Mesodermal cell (in vitro differentiated cells): Measurements from ENCODE around the gene LIPM.
"Not testable (repeated sequence)": the region's sequence is repeated elsewhere in the genome, so short reads cannot be mapped to it uniquely, and the experiment has no call there.

Experiments used
- H3K27ac ChIP-seq: 2 replicates; pipeline ENCODE4 v1.7.0; 2013; ENCODE audit warnings: mild to moderate bottlenecking, low read depth, low read length, moderate library complexity; ENCODE audit not compliant: severe bottlenecking
- H3K36me3 ChIP-seq: 2 replicates; pipeline ENCODE4 v1.7.1; 2013; ENCODE audit warnings: mild to moderate bottlenecking, low read length, moderate library complexity; ENCODE audit not compliant: control insufficient read depth, insufficient read depth
- H3K4me1 ChIP-seq: one replicate; pipeline ENCODE4 v1.7.1; 2013; ENCODE audit warnings: mild to moderate bottlenecking, low read length; ENCODE audit not compliant: insufficient read depth, control insufficient read depth, poor library complexity, severe bottlenecking
- H3K4me3 ChIP-seq: 2 replicates; pipeline ENCODE4 v1.7.0; 2013; ENCODE audit warnings: low read length, control low read depth, mild to moderate bottlenecking; ENCODE audit not compliant: insufficient read depth, poor library complexity, severe bottlenecking; ENCODE audit errors: extremely low read depth
- H3K9me3 ChIP-seq: 2 replicates; pipeline ENCODE4 v1.7.1; 2013; ENCODE audit warnings: mild to moderate bottlenecking, low read length, moderate library complexity; ENCODE audit not compliant: control insufficient read depth
- WGBS, 2 experiments: methylation state at CpG; one replicate each; pipeline ENCODE4 v1.1.5; 2013; ENCODE audit warnings: missing lambda C conversion rate in 2 of 2; ENCODE audit not compliant: insufficient coverage in 2 of 2; 5-methylcytosine and 5-hydroxymethylcytosine counted together

LIPM gene

GRCh38 chr10:88828310-88828709 is 25.8 kb downstream of the LIPM start:
- Histone ChIP-seq H3K9me3 (no peaks in the 10 kb centered on the region), H3K36me3 (no peaks in the 10 kb centered on the region), H3K27ac (no peak overlapping the region), H3K4me1 (no peaks in the 10 kb centered on the region), H3K4me3 (no peak overlapping the region)
- whole genome bisulfite sequencing, 2 experiments, result no CpG with 5 or more reads among the region's 1 CpG

GRCh38 chr10:88830643-88831268 is 28.2 kb downstream of the LIPM start:
- H3K4me3 ChIP-seq, result no peak overlapping the region
- H3K9me3 ChIP-seq, result no peaks in the 10 kb centered on the region
- H3K36me3 ChIP-seq, result no peaks in the 10 kb centered on the region
- H3K4me1 ChIP-seq, result no peaks in the 10 kb centered on the region
- no peak overlapping the region for H3K27ac ChIP-seq
- WGBS, 2 experiments, result 79 to 93% methylated on average over 5 to 7 of the region's 9 CpGs

GRCh38 chr10:88831709-88832108 is 29.2 kb downstream of the LIPM start:
- WGBS, 2 experiments, result 49 to 72% methylated on average over 4 to 6 of the region's 8 CpGs
- H3K4me1 ChIP-seq, result no peaks in the 10 kb centered on the region
- H3K27ac ChIP-seq, result no peak overlapping the region
- H3K9me3 ChIP-seq, result no peaks in the 10 kb centered on the region
- H3K36me3 ChIP-seq, result no peaks in the 10 kb centered on the region
- no peak overlapping the region for H3K4me3 ChIP-seq

DNA sequence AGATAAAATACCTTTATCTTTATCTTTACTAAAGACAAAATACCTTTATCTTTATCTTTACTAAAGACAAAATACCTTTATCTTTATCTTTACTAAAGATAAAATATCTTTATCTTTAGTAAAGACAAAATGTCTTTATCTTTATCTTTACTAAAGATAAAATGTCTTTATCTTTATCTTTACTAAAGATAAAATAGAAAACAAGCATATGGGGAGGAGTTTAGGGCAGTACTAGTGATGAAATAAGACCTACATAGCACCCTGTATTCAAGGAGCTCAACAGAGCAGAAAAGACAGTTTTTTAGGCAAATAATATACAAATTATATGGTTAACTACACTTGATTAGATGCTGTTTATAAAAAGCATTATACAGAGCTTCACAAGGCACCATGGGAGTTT is 29.8 kb downstream of the LIPM start:
- Histone ChIP-seq H3K36me3 (no peaks in the 10 kb centered on the region), H3K4me3 (no peak overlapping the region), H3K9me3 (no peaks in the 10 kb centered on the region), H3K4me1 (no peaks in the 10 kb centered on the region), H3K27ac (no peak overlapping the region)

DNA sequence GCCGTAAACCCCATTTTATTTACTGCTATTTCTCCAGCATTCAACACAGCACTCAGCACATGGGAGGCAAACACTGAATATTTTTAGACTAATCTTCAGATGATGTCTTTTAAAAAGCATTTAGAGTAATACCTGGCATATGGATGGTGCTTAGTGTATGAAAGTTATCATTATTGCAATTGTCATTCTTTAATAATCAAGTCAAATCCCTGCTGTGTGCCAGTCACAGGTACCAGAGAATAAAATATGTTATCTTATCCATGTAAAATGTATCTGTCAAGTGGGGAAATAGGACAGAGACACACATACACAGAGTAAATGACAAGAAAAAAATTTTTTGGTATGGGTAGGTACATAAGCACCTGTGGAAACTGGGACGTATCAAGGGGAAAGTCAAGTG is 30.6 kb downstream of the LIPM start:
- no CpG with 5 or more reads among the region's 2 CpGs for WGBS, 2 experiments
- Histone ChIP-seq H3K4me3 (no peak overlapping the region), H3K4me1 (no peaks in the 10 kb centered on the region), H3K36me3 (no peaks in the 10 kb centered on the region), H3K27ac (no peak overlapping the region), H3K9me3 (no peaks in the 10 kb centered on the region)

GRCh38 chr10:88833723-88834122 is 31.2 kb downstream of the LIPM start:
- H3K4me1 ChIP-seq, result no peaks in the 10 kb centered on the region
- no peak overlapping the region for H3K27ac ChIP-seq
- no peaks in the 10 kb centered on the region for H3K9me3 ChIP-seq
- no peaks in the 10 kb centered on the region for H3K36me3 ChIP-seq
- WGBS, 2 experiments, result 86 to 100% methylated on average over 1 to 2 of the region's 2 CpGs
- H3K4me3 ChIP-seq, result no peak overlapping the region

DNA sequence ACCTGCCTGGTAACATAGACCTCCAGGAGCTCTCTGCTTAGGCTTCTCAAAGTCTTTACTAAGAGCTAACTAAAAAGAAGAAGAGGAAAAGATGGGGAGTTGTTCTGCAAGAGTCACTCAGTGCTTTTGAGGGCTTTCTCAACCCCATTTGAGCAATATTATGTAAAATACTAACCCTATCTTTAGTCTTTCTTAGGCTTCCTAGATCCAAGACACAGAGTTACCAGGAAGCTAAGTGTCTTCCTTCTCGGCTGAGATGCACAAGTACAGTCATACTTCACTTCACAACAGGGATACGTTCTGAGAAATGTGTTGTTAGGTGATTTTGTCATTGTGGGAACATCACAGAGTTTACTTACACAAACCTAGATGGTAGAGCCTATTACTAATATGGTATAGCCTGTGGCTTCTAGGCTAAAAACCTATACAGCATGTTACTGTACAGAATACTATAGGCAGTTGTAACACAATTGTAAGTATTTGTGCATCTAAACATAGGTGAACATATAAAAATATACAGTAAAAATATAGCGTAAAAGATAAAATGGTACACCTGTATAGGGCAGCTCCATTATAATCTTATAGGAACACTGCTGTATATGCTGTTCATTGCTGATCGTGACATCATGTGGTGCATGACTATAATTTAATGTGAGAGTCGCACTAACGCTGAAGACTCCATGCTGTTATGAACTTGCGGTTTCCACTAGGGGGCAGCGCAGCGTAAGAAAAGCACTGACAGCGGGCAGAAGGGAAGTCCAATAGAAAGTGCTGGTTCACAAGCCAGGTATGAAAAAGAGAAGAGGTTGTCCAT is 32.8 kb downstream of the LIPM start:
- H3K4me1 ChIP-seq, result no peaks in the 10 kb centered on the region
- H3K27ac ChIP-seq, result no peak overlapping the region
- H3K9me3 ChIP-seq, result no peaks in the 10 kb centered on the region
- WGBS, 2 experiments, result 0 to 3% methylated on average over 6 to 7 of the region's 10 CpGs
- H3K4me3 ChIP-seq, result no peak overlapping the region
- no peaks in the 10 kb centered on the region for H3K36me3 ChIP-seq

DNA sequence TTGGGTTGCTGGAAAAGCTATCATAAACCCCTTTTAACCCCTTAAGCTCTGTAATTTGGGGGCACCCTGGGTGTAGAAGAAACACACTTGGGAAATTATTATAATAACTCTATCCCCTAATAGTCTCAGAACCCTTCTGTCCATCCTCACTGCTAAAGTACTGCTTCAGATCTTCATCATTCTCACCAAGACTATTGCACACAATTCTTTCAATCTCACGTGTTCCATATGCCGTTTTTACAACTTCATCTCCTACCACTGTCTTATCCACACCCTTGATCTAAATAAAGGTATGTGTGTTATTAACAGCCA is 33.3 kb downstream of the LIPM start:
- no peaks in the 10 kb centered on the region for H3K9me3 ChIP-seq
- no peaks in the 10 kb centered on the region for H3K36me3 ChIP-seq
- no peak overlapping the region for H3K27ac ChIP-seq
- H3K4me1 ChIP-seq, result no peaks in the 10 kb centered on the region
- WGBS, 2 experiments, result no CpG with 5 or more reads among the region's 2 CpGs
- no peak overlapping the region for H3K4me3 ChIP-seq

- not testable (repeated sequence) for H3K9me3 ChIP-seq, H3K27ac ChIP-seq, H3K4me3 ChIP-seq, H3K36me3 ChIP-seq, H3K4me1 ChIP-seq
Observed at GRCh38 chr10:88837632-88838031, 35.1 kb downstream of the LIPM start.

GRCh38 chr10:88838766-88839350 is 36.3 kb downstream of the LIPM start:
- no peaks in the 10 kb centered on the region for H3K4me1 ChIP-seq
- H3K36me3 ChIP-seq, result no peaks in the 10 kb centered on the region
- H3K4me3 ChIP-seq, result no peak overlapping the region
- H3K9me3 ChIP-seq, result no peaks in the 10 kb centered on the region
- no peak overlapping the region for H3K27ac ChIP-seq
- WGBS, 2 experiments, result 85 to 89% methylated on average over 4 to 5 of the region's 5 CpGs

GRCh38 chr10:88840104-88840503 is 37.6 kb downstream of the LIPM start:
- H3K27ac ChIP-seq, result no peak overlapping the region

More at GRCh38 chr10:88840104-88840503, 37.6 kb downstream of the LIPM start:
- no peaks in the 10 kb centered on the region for H3K9me3 ChIP-seq
- H3K36me3 ChIP-seq, result no peaks in the 10 kb centered on the region
- H3K4me1 ChIP-seq, result no peaks in the 10 kb centered on the region
- H3K4me3 ChIP-seq, result no peak overlapping the region
- no CpG with 5 or more reads among the region's 3 CpGs for WGBS, 2 experiments
